Mucosa of stomach (tissue), 1 donor: ENCODE measurements around the gene GFRA4.

Experiments
- H3K27me3 ChIP-seq: one replicate; pipeline ENCODE4 v1.7.0; 2013; ENCODE audit warnings: mild to moderate bottlenecking, low read length; ENCODE audit not compliant: control insufficient read depth, insufficient read depth
- H3K36me3 ChIP-seq: one replicate; pipeline ENCODE4 v1.7.0; 2013; ENCODE audit warnings: low read length; ENCODE audit not compliant: control insufficient read depth, insufficient read depth
- H3K4me1 ChIP-seq: one replicate; pipeline ENCODE4 v1.7.0; 2013; ENCODE audit warnings: mild to moderate bottlenecking, low read length; ENCODE audit not compliant: control insufficient read depth, insufficient read depth
- H3K4me3 ChIP-seq: one replicate; pipeline ENCODE4 v1.7.0; 2013; ENCODE audit warnings: low read length
- H3K9ac ChIP-seq: one replicate; pipeline ENCODE4 v1.7.0; 2013; ENCODE audit warnings: mild to moderate bottlenecking, low read length, moderate library complexity
- H3K9me3 ChIP-seq: one replicate; pipeline ENCODE4 v1.7.0; 2013; ENCODE audit warnings: mild to moderate bottlenecking, low read length, moderate library complexity; ENCODE audit not compliant: control insufficient read depth
- donor health status: Pancreatic carcinoma.

The GFRA4 gene

GRCh38 chr20:3653921-3654320 lies 9.3 kb downstream of the GFRA4 start:
- H3K27me3 ChIP-seq: no peaks in the 10 kb centered on the region
- no peak overlapping the region for H3K4me3 ChIP-seq
- H3K36me3 ChIP-seq: no peaks in the 10 kb centered on the region
- H3K9ac ChIP-seq: no peak overlapping the region
- H3K9me3 ChIP-seq: no peaks in the 10 kb centered on the region
- peaks cover 5% of the 10 kb centered on the region for H3K4me1 ChIP-seq

- H3K9me3 ChIP-seq: no peaks in the 10 kb centered on the region
- no peak overlapping the region for H3K4me3 ChIP-seq
- H3K9ac ChIP-seq: no peak overlapping the region
- peaks cover 5% of the 10 kb centered on the region for H3K4me1 ChIP-seq
- H3K36me3 ChIP-seq: no peaks in the 10 kb centered on the region
- H3K27me3 ChIP-seq: no peaks in the 10 kb centered on the region
Measured at GRCh38 chr20:3652676-3653596, 10.3 kb downstream of the GFRA4 start.

GRCh38 chr20:3652221-3652620 lies 11.0 kb downstream of the GFRA4 start:
- Histone ChIP-seq H3K36me3 (no peaks in the 10 kb centered on the region), H3K9me3 (no peaks in the 10 kb centered on the region), H3K4me1 (peaks cover 5% of the 10 kb centered on the region), H3K4me3 (no peak overlapping the region), H3K9ac (no peak overlapping the region), H3K27me3 (no peaks in the 10 kb centered on the region)

GRCh38 chr20:3651204-3651962 lies 11.8 kb downstream of the GFRA4 start:
- no peak overlapping the region for H3K9ac ChIP-seq
- H3K9me3 ChIP-seq: no peaks in the 10 kb centered on the region
- peaks cover 5% of the 10 kb centered on the region for H3K4me1 ChIP-seq
- no peaks in the 10 kb centered on the region for H3K36me3 ChIP-seq
- no peak overlapping the region for H3K4me3 ChIP-seq
- H3K27me3 ChIP-seq: no peaks in the 10 kb centered on the region

GRCh38 chr20:3648951-3649350 lies 14.2 kb downstream of the GFRA4 start:
- Histone ChIP-seq H3K9me3 (no peaks in the 10 kb centered on the region), H3K27me3 (no peaks in the 10 kb centered on the region), H3K36me3 (no peaks in the 10 kb centered on the region), H3K9ac (no peak overlapping the region), H3K4me1 (peaks cover 5% of the 10 kb centered on the region), H3K4me3 (no peak overlapping the region)

GRCh38 chr20:3647473-3647872 lies 15.7 kb downstream of the GFRA4 start:
- Histone ChIP-seq H3K4me1 (peaks cover 4% of the 10 kb centered on the region), H3K9ac (no peak overlapping the region), H3K27me3 (no peaks in the 10 kb centered on the region), H3K9me3 (no peaks in the 10 kb centered on the region), H3K4me3 (no peak overlapping the region), H3K36me3 (no peaks in the 10 kb centered on the region)

GRCh38 chr20:3646651-3647050 lies 16.5 kb downstream of the GFRA4 start:
- Histone ChIP-seq H3K36me3 (no peaks in the 10 kb centered on the region), H3K9me3 (no peaks in the 10 kb centered on the region), H3K4me1 (no peaks in the 10 kb centered on the region), H3K27me3 (no peaks in the 10 kb centered on the region), H3K4me3 (no peak overlapping the region), H3K9ac (no peak overlapping the region)

GRCh38 chr20:3646067-3646440 lies 17.1 kb downstream of the GFRA4 start:
- Histone ChIP-seq H3K36me3 (no peaks in the 10 kb centered on the region), H3K9me3 (no peaks in the 10 kb centered on the region)

GRCh38 chr20:3645309-3646066 lies 17.7 kb downstream of the GFRA4 start:
- no peaks in the 10 kb centered on the region for H3K4me1 ChIP-seq
- no peak overlapping the region for H3K9ac ChIP-seq
- no peak overlapping the region for H3K4me3 ChIP-seq
- no peaks in the 10 kb centered on the region for H3K36me3 ChIP-seq
- H3K9me3 ChIP-seq: no peaks in the 10 kb centered on the region
- H3K27me3 ChIP-seq: no peaks in the 10 kb centered on the region

More at GRCh38 chr20:3646067-3646440, 17.1 kb downstream of the GFRA4 start:
- Histone ChIP-seq H3K9ac (no peak overlapping the region), H3K27me3 (no peaks in the 10 kb centered on the region), H3K4me3 (no peak overlapping the region), H3K4me1 (no peaks in the 10 kb centered on the region)

- H3K9me3 ChIP-seq: no peaks in the 10 kb centered on the region
- no peak overlapping the region for H3K9ac ChIP-seq
- no peaks in the 10 kb centered on the region for H3K4me1 ChIP-seq
- H3K4me3 ChIP-seq: no peak overlapping the region
- no peaks in the 10 kb centered on the region for H3K27me3 ChIP-seq
- no peaks in the 10 kb centered on the region for H3K36me3 ChIP-seq
Measured at GRCh38 chr20:3640259-3640658, 22.9 kb downstream of the GFRA4 start.

- H3K36me3 ChIP-seq: no peaks in the 10 kb centered on the region
Measured at GRCh38 chr20:3635346-3635745, 27.9 kb downstream of the GFRA4 start.

More at GRCh38 chr20:3635346-3635745, 27.9 kb downstream of the GFRA4 start:
- Histone ChIP-seq H3K27me3 (no peaks in the 10 kb centered on the region), H3K9ac (no peak overlapping the region), H3K4me1 (peaks cover 18% of the 10 kb centered on the region), H3K4me3 (no peak overlapping the region), H3K9me3 (no peaks in the 10 kb centered on the region)
